GM12865 (cell line): Measurements from ENCODE around the gene AMZ2.
A peak's percentile ranks its signal among the peaks of the same experiment; 100 is the strongest.
"Not testable (repeated sequence)": the region's sequence is repeated elsewhere in the genome, so short reads cannot be mapped to it uniquely, and the experiment has no call there.

ENCODE experiments used
- DNase-seq: peaks from one replicate; pipeline ENCODE4 v3.0.0; 2010; ENCODE audit warnings: low read depth
- H3K4me3 ChIP-seq: 2 replicates; pipeline ENCODE4 v1.5.1; 2011; ENCODE audit warnings: mild to moderate bottlenecking, low read depth, low read length, control low read depth
- TF ChIP-seq, protein P1 (sequence below): IDR thresholded peaks from 2 replicates; pipeline ENCODE4 v1.5.1; 2011; ENCODE audit warnings: low read length, control low read depth, low read depth, inconsistent platforms; ENCODE audit not compliant: insufficient read depth; ENCODE audit errors: missing control alignments

Gene AMZ2

DNA sequence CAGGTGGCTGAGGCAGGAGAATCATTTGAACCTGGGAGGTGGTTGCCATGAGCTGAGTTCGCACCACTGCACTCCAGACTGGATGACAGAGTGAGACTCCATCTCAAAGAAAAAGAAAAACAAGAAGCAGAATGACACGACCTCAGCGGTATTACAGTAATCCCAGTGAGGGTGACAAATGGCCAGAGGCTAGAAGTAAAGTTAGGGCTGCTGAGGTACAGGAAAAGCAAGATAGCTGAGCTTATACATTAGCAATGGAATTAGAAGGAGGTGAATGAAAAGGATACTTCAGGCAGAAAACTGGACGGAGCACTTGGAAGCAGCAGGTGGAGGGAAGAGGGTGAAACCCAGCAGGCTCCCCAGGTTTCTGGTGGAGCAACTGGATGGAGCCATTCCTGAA, 26.1 kb upstream of the AMZ2 start:
- no peak for DNase-seq
- TF ChIP-seq, protein P1, sequence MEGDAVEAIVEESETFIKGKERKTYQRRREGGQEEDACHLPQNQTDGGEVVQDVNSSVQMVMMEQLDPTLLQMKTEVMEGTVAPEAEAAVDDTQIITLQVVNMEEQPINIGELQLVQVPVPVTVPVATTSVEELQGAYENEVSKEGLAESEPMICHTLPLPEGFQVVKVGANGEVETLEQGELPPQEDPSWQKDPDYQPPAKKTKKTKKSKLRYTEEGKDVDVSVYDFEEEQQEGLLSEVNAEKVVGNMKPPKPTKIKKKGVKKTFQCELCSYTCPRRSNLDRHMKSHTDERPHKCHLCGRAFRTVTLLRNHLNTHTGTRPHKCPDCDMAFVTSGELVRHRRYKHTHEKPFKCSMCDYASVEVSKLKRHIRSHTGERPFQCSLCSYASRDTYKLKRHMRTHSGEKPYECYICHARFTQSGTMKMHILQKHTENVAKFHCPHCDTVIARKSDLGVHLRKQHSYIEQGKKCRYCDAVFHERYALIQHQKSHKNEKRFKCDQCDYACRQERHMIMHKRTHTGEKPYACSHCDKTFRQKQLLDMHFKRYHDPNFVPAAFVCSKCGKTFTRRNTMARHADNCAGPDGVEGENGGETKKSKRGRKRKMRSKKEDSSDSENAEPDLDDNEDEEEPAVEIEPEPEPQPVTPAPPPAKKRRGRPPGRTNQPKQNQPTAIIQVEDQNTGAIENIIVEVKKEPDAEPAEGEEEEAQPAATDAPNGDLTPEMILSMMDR, result no peak
- no peak overlapping the region for H3K4me3 ChIP-seq

DNA sequence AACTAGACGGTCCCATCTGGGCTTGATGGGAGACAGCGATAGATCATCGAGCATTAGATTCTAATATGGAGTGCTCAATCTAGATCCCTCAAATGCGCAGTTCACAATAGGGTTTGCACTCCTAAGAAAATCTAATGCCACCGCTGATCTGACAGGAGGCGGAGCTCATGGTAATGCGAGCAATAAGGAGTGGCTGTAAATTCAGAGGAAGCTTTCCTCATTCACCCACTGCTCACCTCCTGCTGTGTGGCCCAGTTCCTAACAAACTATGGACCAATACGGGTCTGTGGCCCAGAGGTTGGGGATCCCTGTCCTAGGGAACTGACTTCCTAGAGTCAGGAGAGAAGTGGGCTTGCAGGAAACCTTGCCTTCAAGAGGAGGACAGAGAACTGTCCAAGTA, 25.2 kb upstream of the AMZ2 start:
- H3K4me3 ChIP-seq, result no peak overlapping the region
- TF ChIP-seq, protein P1, result no peak
- no peak for DNase-seq

DNA sequence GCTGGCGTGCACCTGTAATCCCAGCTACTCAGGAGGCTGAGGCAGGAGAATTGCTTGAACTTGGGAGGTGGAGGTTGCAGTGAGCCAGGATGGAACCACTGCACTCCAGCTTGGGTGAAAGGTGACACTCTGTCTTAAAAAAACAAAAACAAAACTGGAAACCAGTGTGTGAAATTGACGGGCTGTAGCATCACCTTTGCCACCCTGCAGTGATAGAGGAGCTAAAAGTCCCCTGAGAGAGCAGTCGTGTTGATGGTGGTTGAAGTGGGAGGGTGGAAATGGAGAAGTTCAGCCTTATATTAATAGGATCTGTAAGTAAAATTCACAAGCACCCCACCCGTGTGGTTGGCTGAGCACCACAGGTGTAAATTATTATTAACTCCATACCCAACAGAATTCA, 22.8 kb upstream of the AMZ2 start:
- peak; percentile 43 for DNase-seq
- H3K4me3 ChIP-seq, result not testable (repeated sequence)

DNA sequence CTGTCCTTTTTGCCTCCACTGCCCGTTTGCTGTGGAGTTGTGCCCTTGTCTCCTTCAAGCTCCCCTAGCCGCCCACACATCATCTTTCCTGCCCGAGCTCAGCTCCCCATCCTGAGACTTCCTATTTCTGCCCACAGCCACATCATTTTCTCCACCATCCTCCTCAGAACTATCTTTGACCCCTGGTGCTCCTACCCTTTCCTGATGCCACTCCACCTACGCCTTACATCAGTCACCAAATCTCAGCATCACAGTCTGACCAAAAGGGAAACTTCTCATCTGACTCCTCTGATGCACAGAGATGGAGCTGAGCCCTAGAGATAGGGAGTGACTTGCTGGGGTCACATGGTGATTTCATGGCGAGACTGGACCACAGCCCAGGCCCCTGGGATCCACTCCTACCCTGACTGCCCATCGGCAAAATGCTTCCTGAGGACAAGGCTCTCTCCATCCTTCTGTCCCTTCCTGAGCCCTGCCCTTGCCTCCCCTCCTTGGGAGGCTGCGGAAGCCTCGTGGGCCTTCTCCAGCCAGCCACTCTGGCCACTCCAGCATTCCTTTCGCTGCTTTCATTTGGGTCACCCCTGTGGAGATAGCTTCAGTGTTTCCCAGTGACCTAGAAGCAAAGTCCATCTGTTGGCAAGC, 19.7 kb upstream of the AMZ2 start:
- H3K4me3 ChIP-seq, DNase-seq: not testable (repeated sequence)

DNA sequence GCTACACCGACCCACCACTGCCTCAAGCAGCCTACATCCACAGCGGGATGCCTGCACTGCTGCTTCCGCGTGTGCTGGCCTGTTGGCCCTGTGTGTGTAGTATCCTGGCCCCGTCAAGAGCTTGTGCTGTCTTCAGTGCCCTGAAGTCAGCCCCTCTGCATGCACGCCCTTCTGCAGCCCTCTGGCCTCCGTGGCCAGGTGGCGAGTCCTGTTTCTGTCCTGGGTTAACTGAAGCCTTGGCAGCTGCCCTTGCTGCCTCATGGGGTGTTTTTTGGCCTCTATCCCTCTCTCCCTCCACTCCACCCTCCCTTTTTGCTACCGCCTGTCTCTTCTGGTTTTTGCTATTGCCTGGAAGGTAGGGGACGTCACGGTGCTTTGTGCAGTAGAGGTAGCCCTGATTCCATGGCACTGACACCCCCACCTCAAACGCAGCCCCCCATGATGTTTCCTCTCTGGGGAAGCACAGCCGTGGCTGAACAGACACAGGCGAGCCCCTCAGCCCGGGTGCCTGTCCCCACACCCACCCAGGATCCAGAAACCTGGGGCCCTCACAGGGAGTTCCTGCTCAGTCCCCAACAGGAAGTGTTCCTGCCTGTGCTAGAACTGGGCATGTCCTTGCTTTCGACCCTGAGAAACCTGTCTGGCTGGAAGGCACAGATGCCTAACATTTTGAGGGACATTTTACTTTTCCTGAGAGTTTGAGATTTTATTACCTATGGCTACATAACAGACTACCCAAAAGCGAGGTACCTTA, 18.8 kb upstream of the AMZ2 start:
- TF ChIP-seq, protein P1, result no peak
- no peak for DNase-seq
- no peak overlapping the region for H3K4me3 ChIP-seq

- TF ChIP-seq, protein P1, result no peak
- DNase-seq, result no peak
- H3K4me3 ChIP-seq, result no peak overlapping the region
Measured at GRCh38 chr17:68229619-68230018, 18.2 kb upstream of the AMZ2 start.

DNA sequence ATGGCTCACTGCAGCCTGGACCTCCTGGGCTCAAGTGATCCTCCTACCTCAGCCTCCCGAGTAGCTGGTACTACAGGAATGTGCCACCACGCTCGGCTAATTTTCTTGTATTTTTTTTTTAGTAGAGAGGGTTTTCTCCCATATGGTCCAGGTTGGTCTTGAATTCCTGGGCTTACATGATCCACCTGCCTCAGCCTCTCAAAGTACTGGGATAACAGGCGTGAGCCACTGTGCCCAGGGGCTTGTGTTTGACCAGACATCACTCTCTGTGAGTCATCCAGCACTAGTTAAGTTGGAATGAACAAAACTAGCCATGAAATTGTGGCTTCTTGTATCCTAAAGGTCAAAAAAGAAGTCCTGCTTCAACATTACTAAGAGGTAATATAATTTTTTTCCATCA, 16.7 kb upstream of the AMZ2 start:
- not testable (repeated sequence) for DNase-seq, H3K4me3 ChIP-seq

GRCh38 chr17:68231541-68231940, 16.3 kb upstream of the AMZ2 start:
- TF ChIP-seq, protein P1, result no peak
- DNase-seq, result no peak
- H3K4me3 ChIP-seq, result no peak overlapping the region

- not testable (repeated sequence) for H3K4me3 ChIP-seq, DNase-seq
Measured at GRCh38 chr17:68232741-68233140, 15.1 kb upstream of the AMZ2 start.

GRCh38 chr17:68234726-68235335, 13.0 kb upstream of the AMZ2 start:
- not testable (repeated sequence) for H3K4me3 ChIP-seq
- DNase-seq, result peak; percentile 90

GRCh38 chr17:68235336-68235791, 12.5 kb upstream of the AMZ2 start:
- peak overlapping the region; percentile 26 for H3K4me3 ChIP-seq
- DNase-seq, result peak; percentile 11

DNA sequence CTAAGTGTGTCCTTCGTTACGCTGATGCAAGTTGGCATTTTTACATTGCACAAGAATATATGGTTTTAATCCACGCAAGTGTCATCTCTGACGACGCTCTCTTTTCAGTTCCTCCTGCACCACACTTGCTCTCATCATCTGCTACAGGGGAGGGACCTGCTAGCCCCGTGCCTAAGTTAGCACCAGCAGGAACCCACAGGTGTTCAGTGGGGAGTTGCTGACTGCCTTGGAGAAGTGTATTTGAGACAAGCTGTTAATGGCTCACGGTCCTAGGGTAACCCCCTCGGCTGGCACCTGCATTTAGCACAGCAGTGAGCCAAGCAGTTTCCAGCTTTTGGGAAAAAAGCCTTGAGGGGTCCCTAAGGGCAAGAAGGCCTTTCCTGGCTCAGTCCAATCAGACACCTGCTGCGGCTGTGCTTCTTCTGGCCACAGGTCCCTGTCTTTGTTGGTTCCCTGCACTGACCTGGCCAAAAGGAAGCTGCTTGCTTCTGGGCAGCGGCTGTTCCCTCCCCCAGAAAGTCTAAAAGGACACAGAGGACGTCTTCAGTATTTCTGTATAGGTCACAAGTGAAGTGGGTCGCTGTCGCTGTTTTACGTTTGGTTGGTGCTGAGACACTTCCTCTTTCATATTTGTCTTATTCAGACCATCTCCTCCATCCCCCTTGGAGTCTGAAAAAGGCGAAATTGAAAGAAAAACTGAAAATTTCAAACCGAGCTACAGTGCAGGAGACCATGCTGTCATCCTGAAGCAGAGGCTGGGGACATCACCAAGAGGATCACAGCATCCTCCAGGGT, 10.3 kb upstream of the AMZ2 start:
- DNase-seq, result peak; percentile 91
- peak overlapping the region; percentile 76 for H3K4me3 ChIP-seq
